ENCODE results near the gene DTX3.
"Not testable (repeated sequence)": the region's sequence is repeated elsewhere in the genome, so short reads cannot be mapped to it uniquely, and the experiment has no call there.

Gene DTX3

GRCh38 chr12:57604454-57604991, at the start of gene DTX3:
TSS of gene DTX3 (plus strand) at chr12:57604824. CDS start at chr12:57606518, 1,694 bp downstream.
- DNase-seq: no peak

- DNase-seq: no peak
Measured at GRCh38 chr12:57554897-57555296, 49.7 kb upstream of the DTX3 start.

GRCh38 chr12:57558864-57559263, 45.8 kb upstream of the DTX3 start:
- no peak for DNase-seq

- no peak for DNase-seq
Measured at GRCh38 chr12:57560516-57560915, 44.1 kb upstream of the DTX3 start.

GRCh38 chr12:57561117-57561516, 43.5 kb upstream of the DTX3 start:
- not testable (repeated sequence) for DNase-seq

GRCh38 chr12:57563358-57563757, 41.3 kb upstream of the DTX3 start:
- DNase-seq: no peak

- DNase-seq: no peak
Measured at GRCh38 chr12:57564178-57564740, 40.4 kb upstream of the DTX3 start.

- DNase-seq: no peak
Measured at GRCh38 chr12:57568838-57569237, 35.8 kb upstream of the DTX3 start.

GRCh38 chr12:57569858-57570257, 34.8 kb upstream of the DTX3 start:
- DNase-seq: no peak

- not testable (repeated sequence) for DNase-seq
Measured at GRCh38 chr12:57570438-57570837, 34.2 kb upstream of the DTX3 start.

- no peak for DNase-seq
Measured at GRCh38 chr12:57571926-57572762, 32.5 kb upstream of the DTX3 start.

GRCh38 chr12:57574795-57575194, 29.8 kb upstream of the DTX3 start:
- no peak for DNase-seq

GRCh38 chr12:57575771-57576612, 28.6 kb upstream of the DTX3 start:
- no peak for DNase-seq

GRCh38 chr12:57576613-57577160, 27.9 kb upstream of the DTX3 start:
- DNase-seq: no peak

- no peak for DNase-seq
Measured at GRCh38 chr12:57577981-57578758, 26.5 kb upstream of the DTX3 start.

GRCh38 chr12:57579011-57579410, 25.6 kb upstream of the DTX3 start:
- no peak for DNase-seq

GRCh38 chr12:57579677-57580465, 24.8 kb upstream of the DTX3 start:
- DNase-seq: no peak

- no peak for DNase-seq
Measured at GRCh38 chr12:57580466-57580795, 24.2 kb upstream of the DTX3 start.

GRCh38 chr12:57581802-57582201, 22.8 kb upstream of the DTX3 start:
- no peak for DNase-seq

- DNase-seq: no peak
Measured at GRCh38 chr12:57582440-57582839, 22.2 kb upstream of the DTX3 start.

- DNase-seq: peak; percentile 64
Measured at GRCh38 chr12:57583008-57583831, 21.4 kb upstream of the DTX3 start.
